BJ (cell line): ENCODE measurements around the gene IQCE. TPM values are rescaled to one million over a fixed set of nuclear protein-coding genes. Genes with fewer than 3 reads are reported as not detected.

Experiments
- CTCF ChIA-PET: fragments of 350-600 bp; formaldehyde crosslinking; extraction: SDS; loops from one replicate; lab custom pipeline; 2021; ENCODE audit warnings: antibody characterized with exemption, inconsistent platforms; lab: Yijun Ruan, JAX
- POLR2A ChIA-PET: fragments of 300-600 bp; sonication (Branson Sonifier 250); formaldehyde crosslinking; extraction: SDS; loops from one replicate; lab custom pipeline; 2021; ENCODE audit warnings: antibody characterized with exemption; lab: Charles Lee
- DNase-seq: peaks from one replicate; pipeline ENCODE4 v3.0.0-alpha.2; 2011; ENCODE audit warnings: low read depth
- H3K27me3 ChIP-seq: 2 replicates; pipeline ENCODE4 v1.6.0; 2011; ENCODE audit warnings: low read length; ENCODE audit not compliant: control insufficient read depth, insufficient read depth
- H3K36me3 ChIP-seq: 2 replicates; pipeline ENCODE4 v1.5.1; 2011; ENCODE audit warnings: low read length; ENCODE audit not compliant: control insufficient read depth, insufficient read depth
- H3K4me3 ChIP-seq: 2 replicates; pipeline ENCODE4 v1.5.1; 2011; ENCODE audit warnings: low read depth, mild to moderate bottlenecking, control low read depth, low read length
- polyA plus RNA-seq: library from polyadenylated mRNA; depleted of rRNA; stranded (reverse); fragments of >200 nt; gene quantifications from 2 replicates; pipeline ENCODE4 v1.2.3, GENCODE V29; 2011
- TF ChIP-seq, protein P1 (sequence below): IDR thresholded peaks from 2 replicates; pipeline ENCODE4 v1.5.1; 2011; ENCODE audit warnings: low read depth, mild to moderate bottlenecking, control low read depth, inconsistent platforms, low read length, moderate library complexity; ENCODE audit not compliant: insufficient read depth

The IQCE gene
- polyA plus RNA-seq, 1 experiment, result 9.9 TPM

DNA sequence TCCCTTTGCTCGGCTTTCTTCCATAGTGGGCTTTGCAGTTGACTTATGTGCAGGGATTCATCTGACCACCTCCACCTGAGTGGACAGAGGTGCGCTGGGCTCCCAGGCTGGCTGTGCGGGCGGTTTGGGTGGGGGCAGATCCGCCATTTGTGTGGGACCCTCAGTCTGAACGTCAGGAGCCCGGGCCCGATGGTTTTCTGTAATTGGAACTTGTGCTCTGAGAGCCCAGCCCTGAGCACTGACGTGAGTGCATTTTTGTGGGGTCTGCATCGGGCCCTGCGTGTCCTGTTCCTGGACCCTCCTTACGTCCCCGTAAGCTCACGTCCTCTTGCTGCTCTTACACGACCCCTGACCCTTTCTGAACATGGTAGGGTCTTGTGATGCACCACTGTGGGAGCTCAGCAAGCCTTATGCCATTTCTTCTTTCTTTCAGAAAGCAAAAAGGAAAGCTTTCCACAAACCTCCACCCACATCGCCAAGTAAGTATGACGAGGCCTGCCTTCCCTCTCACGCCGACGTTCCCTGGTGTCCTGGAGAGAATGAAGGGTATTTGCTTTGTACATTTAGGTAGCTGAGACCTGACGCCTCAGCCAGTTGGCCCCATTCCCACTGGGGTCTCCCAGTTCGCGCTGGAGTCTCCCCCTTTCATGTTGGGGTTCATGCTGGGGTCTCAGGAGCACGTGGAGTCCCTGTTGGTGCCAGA lies 9.9 kb downstream of the IQCE start:
- ChIA-PET POLR2A (no interaction called here), CTCF (interaction anchor here (0.7 to 3.9 kb wide), 17 partner anchors 9 to 142 kb away, joined by 3 to 47 read pairs (median 6); no protein-coding TSS in a partner anchor)
- Histone ChIP-seq H3K36me3 (peaks cover 1% of the 10 kb centered on the region), H3K27me3 (no peaks in the 10 kb centered on the region), H3K4me3 (no peak overlapping the region)
- DNase-seq, result no peak
- TF ChIP-seq, protein P1, sequence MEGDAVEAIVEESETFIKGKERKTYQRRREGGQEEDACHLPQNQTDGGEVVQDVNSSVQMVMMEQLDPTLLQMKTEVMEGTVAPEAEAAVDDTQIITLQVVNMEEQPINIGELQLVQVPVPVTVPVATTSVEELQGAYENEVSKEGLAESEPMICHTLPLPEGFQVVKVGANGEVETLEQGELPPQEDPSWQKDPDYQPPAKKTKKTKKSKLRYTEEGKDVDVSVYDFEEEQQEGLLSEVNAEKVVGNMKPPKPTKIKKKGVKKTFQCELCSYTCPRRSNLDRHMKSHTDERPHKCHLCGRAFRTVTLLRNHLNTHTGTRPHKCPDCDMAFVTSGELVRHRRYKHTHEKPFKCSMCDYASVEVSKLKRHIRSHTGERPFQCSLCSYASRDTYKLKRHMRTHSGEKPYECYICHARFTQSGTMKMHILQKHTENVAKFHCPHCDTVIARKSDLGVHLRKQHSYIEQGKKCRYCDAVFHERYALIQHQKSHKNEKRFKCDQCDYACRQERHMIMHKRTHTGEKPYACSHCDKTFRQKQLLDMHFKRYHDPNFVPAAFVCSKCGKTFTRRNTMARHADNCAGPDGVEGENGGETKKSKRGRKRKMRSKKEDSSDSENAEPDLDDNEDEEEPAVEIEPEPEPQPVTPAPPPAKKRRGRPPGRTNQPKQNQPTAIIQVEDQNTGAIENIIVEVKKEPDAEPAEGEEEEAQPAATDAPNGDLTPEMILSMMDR, result no peak

DNA sequence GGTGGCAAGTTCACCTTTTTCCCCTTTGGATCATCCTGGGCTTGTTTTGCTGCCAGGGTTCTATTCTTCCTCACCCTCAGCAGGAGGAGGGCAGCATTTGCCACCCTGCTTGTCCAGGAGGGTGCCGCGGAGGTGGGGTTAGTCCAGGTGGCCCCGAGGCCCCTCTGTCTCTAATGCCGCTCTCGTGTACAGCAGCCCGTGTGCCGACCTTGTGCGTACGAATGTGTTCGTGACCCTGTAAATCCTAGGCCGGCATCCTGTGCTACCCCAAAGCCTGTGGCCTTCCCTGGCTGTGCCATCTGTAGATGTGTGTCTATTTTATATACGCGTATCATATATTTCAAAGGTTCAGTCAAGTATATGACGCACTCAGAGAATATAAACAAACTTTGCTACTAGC lies 10.6 kb downstream of the IQCE start:
- H3K4me3 ChIP-seq, result no peak overlapping the region
- POLR2A ChIA-PET, result no interaction called here
- CTCF ChIA-PET, result interaction anchor here (3.3 to 3.9 kb wide), 2 partner anchors 100 to 112 kb away, joined by 16 to 47 read pairs; no protein-coding TSS in a partner anchor
- TF ChIP-seq, protein P1, result no peak
- H3K27me3 ChIP-seq, result no peaks in the 10 kb centered on the region
- DNase-seq, result no peak
- peaks cover 3% of the 10 kb centered on the region for H3K36me3 ChIP-seq

DNA sequence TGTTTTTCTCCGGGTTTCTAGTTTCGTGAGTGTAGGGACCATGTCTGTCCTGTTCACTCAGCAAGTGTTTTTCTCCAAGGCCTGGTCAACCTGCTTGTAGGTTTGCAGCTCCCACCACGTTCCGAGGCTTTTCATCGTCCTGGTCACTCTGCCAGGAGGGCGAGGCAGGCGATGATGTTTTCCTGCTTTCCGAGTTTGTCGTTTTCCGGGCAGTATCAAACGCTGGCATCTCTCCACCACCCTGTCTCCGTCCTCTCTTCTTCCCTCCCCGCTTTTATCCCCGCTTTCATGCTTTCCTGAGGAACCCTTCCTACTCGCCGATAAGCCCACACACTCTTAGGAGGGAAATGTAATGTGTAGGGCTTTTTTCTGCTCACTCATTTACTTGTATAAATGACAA lies 11.2 kb downstream of the IQCE start:
- POLR2A ChIA-PET, result no interaction called here
- Histone ChIP-seq H3K36me3 (peaks cover 3% of the 10 kb centered on the region), H3K4me3 (no peak overlapping the region), H3K27me3 (no peaks in the 10 kb centered on the region)
- CTCF ChIA-PET, result no interaction called here
- no peak for DNase-seq
- TF ChIP-seq, protein P1, result no peak

DNA sequence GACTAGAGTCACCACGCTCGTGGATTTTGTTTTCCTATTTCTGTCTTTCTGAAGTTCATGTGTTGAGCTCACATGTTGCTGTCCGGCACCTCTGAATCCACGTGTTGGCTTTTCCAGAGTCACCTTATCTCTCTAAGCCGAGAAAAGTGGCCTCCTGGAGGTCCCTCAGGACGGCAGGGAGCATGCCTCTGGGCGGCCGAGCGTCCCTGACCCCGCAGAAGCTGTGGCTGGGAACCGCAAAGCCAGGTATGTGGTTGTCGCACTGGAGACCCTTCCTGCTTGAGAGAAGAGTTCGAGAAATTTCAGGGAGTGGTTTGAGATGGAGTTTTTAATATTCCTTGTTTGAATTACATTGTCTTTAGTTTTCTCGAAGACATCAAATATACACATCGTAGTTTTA lies 12.6 kb downstream of the IQCE start:
- Histone ChIP-seq H3K4me3 (no peak overlapping the region), H3K36me3 (peaks cover 3% of the 10 kb centered on the region), H3K27me3 (no peaks in the 10 kb centered on the region)
- DNase-seq, result no peak
- TF ChIP-seq, protein P1, result no peak
- POLR2A ChIA-PET, result no interaction called here
- CTCF ChIA-PET, result interaction anchor here (1.5 to 1.8 kb wide), 2 partner anchors 99 to 109 kb away, joined by 6 read pairs; no protein-coding TSS in a partner anchor

DNA sequence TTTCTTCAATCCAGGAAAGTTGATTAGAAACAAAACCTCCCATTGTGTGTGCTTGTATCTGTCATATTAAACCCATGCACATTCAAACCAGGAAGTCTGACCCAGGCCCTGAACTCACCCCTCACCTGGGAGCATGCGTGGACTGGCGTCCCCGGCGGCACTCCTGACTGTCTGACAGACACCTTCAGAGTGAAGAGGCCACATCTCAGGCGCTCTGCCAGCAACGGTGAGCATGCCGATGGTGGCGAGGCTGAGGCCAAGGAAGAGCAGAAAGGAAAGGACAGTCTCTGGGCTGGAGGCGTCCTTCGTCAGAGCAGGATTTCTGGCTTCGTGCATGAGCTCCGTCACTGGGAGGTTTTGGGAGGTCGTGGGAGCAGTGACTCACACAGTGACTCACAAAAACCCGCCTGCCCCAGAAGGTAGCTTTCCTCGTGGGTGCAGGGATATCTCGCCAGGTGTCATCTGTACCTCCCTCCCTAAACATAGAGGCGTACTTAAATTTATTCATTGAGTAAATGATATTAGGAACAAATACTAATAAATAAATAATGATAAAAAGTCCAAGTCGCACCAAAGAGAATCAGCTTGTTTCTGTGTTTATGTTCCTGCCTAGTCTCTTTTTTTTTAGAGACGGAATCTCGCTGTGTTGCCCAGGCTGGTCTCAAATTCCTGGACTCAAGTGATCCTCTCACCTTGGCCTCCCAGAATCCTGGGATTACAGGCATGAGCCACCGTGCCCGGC lies 13.5 kb downstream of the IQCE start:
- ChIA-PET POLR2A (no interaction called here), CTCF (interaction anchor here (1.5 to 1.8 kb wide), 2 partner anchors 98 to 108 kb away, joined by 6 read pairs; no protein-coding TSS in a partner anchor)

More for the DNA sequence above, 13.5 kb downstream of the IQCE start:
- TF ChIP-seq, protein P1, result no peak
- H3K4me3 ChIP-seq, result no peak overlapping the region
- no peak for DNase-seq
- H3K36me3 ChIP-seq, result peaks cover 5% of the 10 kb centered on the region
- no peaks in the 10 kb centered on the region for H3K27me3 ChIP-seq
